ENCODE results near the gene RBBP9. TPM values are rescaled to one million over a fixed set of nuclear protein-coding genes. Genes with fewer than 3 reads are reported as not detected.
A peak's percentile ranks its signal among the peaks of the same experiment; 100 is the strongest.
"Not testable (repeated sequence)": the region's sequence is repeated elsewhere in the genome, so short reads cannot be mapped to it uniquely, and the experiment has no call there.

The RBBP9 gene
- total RNA-seq, 1 experiment from 2014 or later, result 17.8 TPM

DNA sequence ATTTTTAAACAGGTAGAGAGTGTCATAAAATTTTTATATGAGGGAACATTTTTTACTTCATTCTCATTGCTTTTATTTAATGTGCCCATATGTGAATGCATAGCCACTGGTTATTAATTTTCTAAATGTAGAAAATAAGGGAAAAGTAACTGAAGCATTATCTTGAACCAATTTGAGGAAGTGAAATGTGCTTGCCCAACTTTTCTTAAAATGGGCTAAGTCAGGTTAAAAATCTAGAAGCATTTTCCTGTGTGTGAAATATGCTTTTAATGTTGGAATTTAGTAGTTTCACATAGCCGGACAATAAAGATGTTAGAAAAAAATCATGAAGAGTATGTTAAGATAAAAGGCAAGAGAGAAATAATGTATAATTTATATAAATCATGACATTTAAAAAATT lies 14.5 kb upstream of the RBBP9 start:
- DNase-seq (ENCODE audit: low read depth, low spot score), result no peak
- in situ Hi-C loops (cut with HindIII; ENCODE audit: low pct_unique_long_range_greater_than_20kb, low sequenced_read_pairs), result no loop called here

DNA sequence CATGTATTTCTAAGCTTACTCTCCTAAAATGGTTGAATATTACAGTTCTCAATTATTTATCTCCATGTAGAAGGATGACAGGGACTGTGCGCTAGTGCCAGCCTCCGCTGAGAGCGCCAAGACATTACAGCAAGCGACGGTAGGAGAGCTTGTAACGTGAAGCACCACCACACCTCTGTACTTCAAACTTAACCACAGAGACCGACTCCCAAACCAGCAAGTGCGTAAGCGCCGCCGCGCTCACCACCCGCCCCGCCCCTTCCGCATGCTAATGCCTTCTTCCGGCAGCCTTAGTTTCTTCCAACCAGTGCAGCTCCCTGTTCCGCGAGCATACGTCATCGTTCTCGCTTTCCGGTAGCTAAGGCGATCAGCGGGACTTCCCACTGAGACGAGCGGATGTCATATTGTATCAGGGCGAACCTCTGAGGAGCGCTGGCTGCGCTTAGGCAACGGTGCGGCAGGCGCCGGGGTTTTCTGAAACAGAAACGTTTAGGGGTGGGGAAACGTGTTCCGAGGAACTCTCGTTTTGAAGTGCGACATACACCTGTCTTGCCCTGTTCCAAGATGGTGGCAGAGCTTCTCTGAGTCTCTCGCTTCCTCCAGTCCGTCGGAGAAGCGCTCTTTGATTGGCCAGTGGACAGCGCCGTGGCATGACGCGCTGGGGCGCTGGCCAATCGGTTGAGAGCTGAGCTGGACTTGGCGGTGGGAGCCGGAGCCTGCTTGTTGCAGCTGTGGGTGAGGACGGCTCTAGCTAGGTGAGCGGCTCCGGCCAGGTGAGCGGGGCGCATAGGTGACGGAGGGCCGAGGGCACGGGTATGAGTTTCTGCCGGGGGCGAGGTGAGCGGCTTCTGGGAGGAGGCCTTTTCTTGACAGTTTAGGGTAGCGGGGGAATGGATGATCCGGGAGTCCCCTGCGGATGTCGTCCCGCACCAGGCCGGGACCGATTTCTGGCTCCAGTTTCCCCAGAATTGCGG lies 10.5 kb upstream of the RBBP9 start, which contains the start of gene SEC23B:
TSS of gene SEC23B (plus strand) at position 723 of the 974 bp plus-strand sequence. CDS start 2,896 bp downstream, outside the sequence.
- DNase-seq (ENCODE audit: low read depth, low spot score), result peak; percentile 98
- in situ Hi-C loops (cut with HindIII; ENCODE audit: low pct_unique_long_range_greater_than_20kb, low sequenced_read_pairs), result no loop called here

DNA sequence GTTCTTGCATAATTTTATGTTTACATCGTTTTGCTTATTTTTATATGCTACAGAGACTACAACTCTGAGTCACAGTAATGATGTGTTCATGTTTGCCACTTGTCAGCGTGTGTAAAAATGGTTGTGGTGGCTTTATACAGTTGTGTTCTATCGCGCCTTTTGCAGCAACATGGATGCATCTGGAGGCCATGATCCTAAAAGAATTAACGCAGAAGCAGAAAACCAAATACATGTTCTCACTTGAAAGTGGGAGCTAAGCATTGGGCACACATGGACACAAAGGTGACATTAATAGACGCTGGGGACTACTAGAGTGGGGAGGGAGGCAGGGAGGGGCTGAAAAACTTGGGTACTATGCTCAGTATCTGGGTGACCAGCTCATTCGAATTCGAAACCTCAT lies 9.7 kb upstream of the RBBP9 start:
- no peak for DNase-seq (ENCODE audit: low read depth, low spot score)
- in situ Hi-C loops (cut with HindIII; ENCODE audit: low pct_unique_long_range_greater_than_20kb, low sequenced_read_pairs), result no loop called here

DNA sequence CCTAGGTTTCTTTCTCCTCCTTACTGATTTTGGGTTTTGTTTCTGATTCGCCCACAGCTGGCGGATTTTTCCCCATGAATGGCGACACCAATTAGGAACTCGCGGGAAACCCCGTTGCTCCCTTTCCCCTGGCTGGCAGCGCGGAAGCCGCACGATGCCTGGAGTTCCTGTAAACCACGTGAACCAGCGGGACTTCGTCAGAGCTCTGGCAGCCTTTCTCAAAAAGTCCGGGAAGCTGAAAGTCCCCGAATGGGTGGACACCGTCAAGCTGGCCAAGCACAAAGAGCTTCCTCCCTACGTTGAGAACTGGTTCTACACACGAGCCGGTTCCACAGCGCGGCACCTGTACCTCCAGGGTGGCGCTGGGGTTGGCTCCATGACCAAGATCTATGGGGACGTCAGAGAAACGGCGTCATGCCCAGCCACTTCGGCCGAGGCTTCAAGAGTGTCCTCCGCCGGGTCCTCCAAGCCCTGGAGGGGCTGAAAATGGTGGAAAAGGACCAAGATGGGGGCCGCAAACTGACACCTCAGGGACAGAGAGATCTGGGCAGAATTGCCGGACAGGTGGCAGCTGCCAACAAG lies 7.5 kb upstream of the RBBP9 start:
- in situ Hi-C loops (cut with HindIII; ENCODE audit: low pct_unique_long_range_greater_than_20kb, low sequenced_read_pairs), result no loop called here
- no peak for DNase-seq (ENCODE audit: low read depth, low spot score)

DNA sequence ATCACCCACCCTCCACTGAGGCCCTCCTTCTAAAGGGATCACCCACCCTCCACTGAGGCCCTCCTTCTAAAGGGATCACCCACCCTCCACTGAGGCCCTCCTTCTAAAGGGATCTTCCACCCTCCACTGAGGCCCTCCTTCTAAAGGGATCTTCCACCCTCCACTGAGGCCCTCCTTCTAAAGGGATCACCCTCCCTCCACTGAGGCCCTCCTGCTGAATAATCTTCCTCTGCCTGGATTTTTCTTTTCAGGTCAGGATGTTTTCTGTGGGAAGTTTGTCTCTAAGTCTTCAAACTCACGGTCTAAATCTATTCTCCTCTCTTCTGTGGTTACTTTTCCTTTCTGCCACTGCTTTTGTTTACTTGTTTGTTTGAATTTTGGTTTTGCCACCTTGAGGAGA lies 4.6 kb upstream of the RBBP9 start:
- DNase-seq (ENCODE audit: low read depth, low spot score); in situ Hi-C loops (cut with HindIII; ENCODE audit: low pct_unique_long_range_greater_than_20kb, low sequenced_read_pairs): not testable (repeated sequence)

DNA sequence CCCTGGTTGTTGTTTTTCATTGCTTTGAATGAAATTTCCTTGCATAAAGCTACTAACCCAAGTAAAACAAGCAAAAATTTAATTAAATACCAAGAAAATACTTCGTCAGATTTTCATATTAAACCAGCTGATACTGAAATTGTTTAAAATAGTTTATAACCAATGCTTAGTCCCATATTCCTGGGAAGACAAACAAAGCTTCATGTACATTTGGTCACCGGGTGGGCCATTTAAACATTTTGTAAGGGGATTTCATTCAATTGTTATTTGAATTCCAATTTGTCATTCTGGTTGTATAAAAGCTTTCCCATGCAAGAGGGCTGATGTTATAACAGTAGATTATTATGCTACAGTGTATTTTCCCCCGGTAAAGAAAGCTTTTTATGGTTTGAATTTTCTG lies 578 bp upstream of the RBBP9 start:
- DNase-seq (ENCODE audit: low read depth, low spot score), result no peak
- in situ Hi-C loops (cut with HindIII; ENCODE audit: low pct_unique_long_range_greater_than_20kb, low sequenced_read_pairs), result no loop called here

DNA sequence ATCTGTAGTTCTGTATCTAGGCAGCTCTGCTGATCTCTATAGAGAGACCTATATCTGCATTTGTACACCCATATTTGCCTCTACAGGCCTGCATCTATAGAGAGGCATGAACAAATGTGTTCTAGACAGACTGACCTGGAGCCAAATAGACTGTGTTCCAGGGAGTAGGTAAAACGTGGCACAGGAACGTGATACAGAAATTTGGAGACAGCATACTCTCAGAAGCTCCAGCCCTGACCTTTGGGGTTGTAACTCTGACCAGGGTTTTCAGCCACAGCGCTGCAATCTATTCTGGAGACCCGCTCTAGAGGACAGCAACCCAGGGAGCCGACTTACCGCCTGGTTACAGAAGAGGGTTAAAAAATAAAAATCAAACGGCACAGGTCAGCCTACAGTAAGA lies 983 bp downstream of the RBBP9 start:
- in situ Hi-C loops (cut with HindIII; ENCODE audit: low pct_unique_long_range_greater_than_20kb, low sequenced_read_pairs), result no loop called here
- DNase-seq (ENCODE audit: low read depth, low spot score), result no peak

DNA sequence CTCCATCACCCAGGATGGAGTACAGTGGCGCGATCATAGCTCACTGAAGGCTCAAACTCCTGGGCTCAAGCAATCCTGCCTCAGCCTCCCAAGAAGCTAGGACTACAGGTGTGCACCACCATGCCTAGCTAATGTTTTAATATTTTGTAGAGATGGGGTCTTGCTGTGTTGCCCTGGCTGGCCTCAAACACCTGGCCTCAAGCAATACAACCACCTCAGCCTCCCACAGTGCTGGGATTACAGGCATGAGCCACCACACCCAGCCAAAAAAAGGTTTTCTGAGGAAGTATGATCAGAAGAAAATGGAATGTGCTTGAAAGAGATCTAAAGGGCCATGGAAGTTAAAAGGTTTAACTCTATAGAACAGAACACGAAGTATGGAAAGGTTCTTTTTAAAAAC lies 8.7 kb downstream of the RBBP9 start:
- DNase-seq (ENCODE audit: low read depth, low spot score), result no peak
- in situ Hi-C loops (cut with HindIII; ENCODE audit: low pct_unique_long_range_greater_than_20kb, low sequenced_read_pairs), result no loop called here

DNA sequence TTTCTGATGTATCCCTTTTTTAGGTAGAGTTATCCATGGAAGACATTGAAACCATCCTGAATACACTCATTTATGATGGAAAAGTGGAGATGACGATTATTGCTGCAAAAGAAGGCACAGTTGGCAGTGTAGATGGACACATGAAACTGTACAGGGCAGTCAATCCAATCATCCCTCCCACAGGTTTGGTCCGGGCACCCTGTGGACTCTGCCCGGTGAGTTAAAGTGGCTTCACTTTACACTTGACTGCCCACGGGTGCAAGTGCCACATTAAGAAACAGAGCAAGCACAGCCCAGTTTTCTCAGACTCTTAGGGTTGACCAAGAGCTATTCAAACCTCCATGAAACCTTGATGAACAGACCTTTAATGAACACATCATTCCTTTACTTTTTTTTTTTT lies 15.4 kb downstream of the RBBP9 start:
- in situ Hi-C loops (cut with HindIII; ENCODE audit: low pct_unique_long_range_greater_than_20kb, low sequenced_read_pairs), result no loop called here
- no peak for DNase-seq (ENCODE audit: low read depth, low spot score)

DNA sequence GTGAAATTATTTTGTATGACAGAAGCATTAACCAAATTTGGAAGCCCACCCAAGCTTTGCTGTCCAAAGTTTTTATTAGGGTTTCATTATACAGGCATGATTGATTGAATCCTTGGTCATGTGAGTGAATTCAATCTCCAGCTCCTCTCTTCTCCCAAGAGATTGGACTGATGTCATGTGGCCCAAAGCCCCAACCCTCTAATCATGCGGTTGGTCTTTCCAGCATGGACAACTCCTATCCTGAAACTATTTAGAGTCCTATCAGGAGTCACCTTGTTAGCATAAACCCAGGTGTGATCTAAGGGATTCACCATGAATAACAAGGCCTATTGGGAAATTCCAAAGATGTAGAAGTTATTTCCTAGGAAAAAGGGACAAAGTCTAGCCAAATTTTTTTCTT lies 19.2 kb downstream of the RBBP9 start:
- in situ Hi-C loops (cut with HindIII; ENCODE audit: low pct_unique_long_range_greater_than_20kb, low sequenced_read_pairs), result no loop called here
- DNase-seq (ENCODE audit: low read depth, low spot score), result peak; percentile 25

DNA sequence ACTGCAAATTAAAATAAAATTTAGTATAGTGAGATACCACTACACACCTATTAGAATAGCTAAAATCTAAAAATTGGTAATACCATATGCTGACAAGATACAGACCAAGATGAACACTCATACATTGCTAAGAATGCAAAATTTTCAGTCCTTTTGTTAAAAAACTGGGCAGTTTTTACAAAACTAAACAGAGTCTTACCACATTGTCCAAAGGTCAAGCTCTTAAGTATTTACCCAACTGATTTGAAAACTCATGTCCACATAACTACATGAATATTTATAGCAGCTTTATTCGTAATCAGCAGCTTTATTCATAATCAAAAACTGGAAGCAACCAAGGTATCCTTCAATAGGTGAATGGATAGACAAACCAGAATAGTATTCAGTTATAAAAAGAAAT lies 19.8 kb downstream of the RBBP9 start:
- DNase-seq (ENCODE audit: low read depth, low spot score), result no peak
- in situ Hi-C loops (cut with HindIII; ENCODE audit: low pct_unique_long_range_greater_than_20kb, low sequenced_read_pairs), result no loop called here

DNA sequence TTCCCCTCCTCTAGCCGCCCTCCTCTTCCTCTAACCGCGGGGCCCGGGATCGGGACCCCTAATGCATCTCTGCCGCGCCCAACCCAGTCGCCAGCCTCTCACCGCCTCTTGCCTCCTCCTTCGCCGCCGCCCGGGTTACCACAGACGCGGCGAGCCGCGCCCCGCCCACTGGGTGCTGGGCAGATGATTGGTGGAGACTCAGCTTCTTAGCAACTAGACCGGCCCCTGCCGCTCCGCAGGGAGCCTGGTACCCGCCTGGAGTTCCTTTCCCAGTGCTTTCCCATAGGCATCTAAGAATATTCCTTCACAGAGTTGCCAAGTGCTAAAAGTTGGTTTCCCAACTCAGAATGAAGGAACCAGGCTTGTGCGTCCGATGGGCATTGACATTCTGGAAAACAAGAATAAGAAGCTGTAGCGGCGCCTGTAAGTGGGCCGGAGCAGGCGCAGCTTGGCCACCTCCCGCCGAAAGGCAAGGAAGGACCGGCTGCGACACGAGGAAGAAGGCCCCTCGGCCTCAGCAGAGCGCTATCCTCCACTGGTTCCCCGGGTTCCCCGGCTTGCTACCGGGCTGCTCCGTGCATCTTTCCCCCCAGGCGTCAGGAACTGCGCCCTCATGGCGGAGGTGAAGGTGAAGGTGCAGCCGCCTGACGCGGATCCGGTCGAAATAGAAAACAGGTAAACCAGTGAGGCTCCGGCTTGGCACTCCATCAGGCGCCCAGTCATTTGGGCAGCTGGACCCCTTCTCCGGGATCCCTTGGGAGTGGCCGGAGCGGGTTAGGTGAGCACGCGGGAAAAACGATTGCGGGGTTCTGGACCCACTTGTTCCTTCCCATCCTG lies 29.9 kb downstream of the RBBP9 start, which contains the start of the genes DZANK1 and POLR3F:
TSS of gene DZANK1 (minus strand) at position 137 of the 837 bp plus-strand sequence. CDS start 1,672 bp downstream, outside the sequence.
TSS of gene POLR3F (plus strand) at position 497 of the 837 bp plus-strand sequence. CDS start at position 614, 117 bp downstream.
- in situ Hi-C loops (cut with HindIII; ENCODE audit: low pct_unique_long_range_greater_than_20kb, low sequenced_read_pairs), result no loop called here
- DNase-seq (ENCODE audit: low read depth, low spot score), result peak; percentile 97

DNA sequence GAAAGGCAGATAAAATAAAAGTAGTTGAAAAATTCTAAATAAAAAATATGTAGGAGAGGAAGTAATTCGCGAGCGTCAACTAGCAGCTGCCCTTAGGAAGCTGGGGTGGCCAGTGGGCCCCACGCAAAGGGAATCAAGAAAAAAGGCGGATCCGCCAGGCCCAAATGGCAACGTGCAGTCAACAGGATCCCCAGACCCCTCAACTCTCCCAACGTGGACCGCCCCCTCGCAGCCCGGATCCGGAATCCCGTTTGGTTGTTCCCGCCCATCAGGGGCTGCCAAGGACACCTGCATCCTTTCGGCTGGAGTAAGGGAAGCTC lies 30.5 kb downstream of the RBBP9 start:
- in situ Hi-C loops (cut with HindIII; ENCODE audit: low pct_unique_long_range_greater_than_20kb, low sequenced_read_pairs), result no loop called here
- DNase-seq (ENCODE audit: low read depth, low spot score), result no peak

DNA sequence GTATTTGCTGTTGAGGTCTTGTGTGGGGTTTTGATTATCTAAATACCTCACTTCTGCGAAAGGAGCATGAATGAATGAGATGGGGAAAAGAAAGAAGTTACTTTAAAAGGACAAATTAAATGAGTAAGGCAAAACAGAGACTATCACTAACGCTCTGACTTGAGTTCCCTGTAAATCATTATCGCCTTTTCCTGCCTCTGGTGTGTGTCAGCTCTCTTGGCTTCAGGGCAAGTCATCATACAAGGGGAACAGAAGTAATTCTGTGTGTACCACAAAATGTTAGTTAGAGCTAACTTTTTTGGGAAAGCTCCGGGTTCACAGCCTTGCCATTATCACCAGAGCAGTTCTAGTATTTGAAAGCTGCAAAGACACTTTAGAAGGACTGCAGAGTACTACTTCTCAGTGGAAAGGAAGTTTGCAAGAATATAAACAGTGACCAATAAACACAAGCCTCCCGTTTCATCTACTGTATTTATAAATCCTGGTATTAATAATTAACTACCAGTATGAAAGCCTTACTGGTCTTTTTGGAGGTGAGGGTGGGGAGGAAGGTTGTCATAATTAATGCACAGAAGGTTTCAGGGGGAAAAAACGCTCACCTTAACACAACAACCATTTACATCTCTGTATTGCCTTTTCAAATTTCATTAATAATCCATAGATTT lies 31.4 kb downstream of the RBBP9 start:
- no peak for DNase-seq (ENCODE audit: low read depth, low spot score)
- in situ Hi-C loops (cut with HindIII; ENCODE audit: low pct_unique_long_range_greater_than_20kb, low sequenced_read_pairs), result no loop called here

DNA sequence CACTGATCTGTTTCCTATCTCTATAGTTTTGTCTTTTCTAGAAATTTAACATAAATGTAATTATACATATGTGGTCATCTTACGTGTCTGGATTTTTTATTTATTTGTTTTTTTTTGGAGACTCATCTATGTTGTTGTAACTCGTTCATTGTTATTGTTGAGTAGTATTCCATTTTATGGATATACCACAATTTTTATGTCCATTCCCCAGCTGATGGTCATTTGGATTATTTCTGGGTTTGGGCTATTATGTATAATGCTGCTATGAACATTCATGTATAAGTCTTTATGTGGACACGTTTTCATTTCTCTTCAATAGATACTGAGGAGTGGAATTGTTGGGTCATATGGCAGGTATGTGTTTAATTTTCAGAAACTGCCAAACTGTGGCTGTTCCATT lies 40.4 kb downstream of the RBBP9 start:
- in situ Hi-C loops (cut with HindIII; ENCODE audit: low pct_unique_long_range_greater_than_20kb, low sequenced_read_pairs), result no loop called here
- no peak for DNase-seq (ENCODE audit: low read depth, low spot score)

DNA sequence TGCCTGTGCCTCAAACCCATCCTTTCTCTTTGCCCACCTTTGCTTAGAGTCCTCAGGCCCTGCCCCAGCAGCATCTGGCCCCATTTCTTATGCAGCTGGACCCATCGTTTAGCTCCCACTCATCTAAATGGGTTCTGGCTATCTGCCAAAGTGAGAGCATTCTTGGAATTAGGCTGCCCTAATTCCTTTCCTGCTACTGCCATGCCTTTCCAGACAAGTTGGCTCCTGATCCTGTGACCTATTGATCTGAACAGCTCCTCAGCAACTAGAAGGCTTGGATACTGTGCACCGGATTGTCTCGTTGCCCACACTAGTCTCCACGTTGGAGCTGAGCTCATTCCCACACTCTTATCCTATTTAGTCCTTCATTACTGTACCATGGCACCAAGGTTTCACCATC lies 53.1 kb downstream of the RBBP9 start:
- no peak for DNase-seq (ENCODE audit: low read depth, low spot score)
- in situ Hi-C loops (cut with HindIII; ENCODE audit: low pct_unique_long_range_greater_than_20kb, low sequenced_read_pairs), result no loop called here

DNA sequence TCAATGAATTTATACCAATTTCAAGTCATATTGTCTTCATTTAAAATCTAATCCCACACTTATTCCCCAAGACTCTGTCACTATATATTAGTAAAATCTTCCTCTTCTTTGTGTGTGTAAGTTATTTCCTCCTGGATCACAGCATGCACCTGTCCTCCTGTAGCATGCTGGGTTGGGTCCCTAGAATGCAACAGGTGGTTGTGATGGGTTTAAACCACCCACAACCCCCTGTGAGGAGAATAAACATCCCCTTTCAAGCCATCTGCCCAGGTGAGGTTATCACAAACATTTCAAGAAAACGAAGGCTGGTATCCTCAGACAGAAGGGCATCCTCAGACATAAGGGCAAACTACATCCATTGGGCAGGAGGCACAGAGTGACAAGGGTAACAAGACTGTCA lies 56.6 kb downstream of the RBBP9 start:
- DNase-seq (ENCODE audit: low read depth, low spot score), result no peak
- in situ Hi-C loops (cut with HindIII; ENCODE audit: low pct_unique_long_range_greater_than_20kb, low sequenced_read_pairs), result no loop called here

DNA sequence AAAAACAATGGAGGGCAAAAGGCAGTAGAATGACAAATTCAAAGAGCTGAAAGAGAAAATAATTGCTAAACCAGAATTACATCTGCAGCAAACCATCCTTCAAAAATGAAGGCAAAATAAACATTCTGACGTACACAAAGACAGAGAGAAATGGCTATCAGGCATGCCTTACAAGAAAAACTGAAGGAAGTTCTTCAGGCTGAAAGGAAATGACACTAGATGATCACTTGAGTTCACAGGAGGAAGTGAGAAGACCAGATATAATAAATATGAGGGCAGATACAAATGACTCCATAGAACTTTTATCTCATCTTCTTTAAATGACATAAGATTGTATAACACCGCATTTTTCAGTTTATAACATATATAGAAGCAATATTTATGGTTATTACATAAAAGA lies 60.2 kb downstream of the RBBP9 start:
- in situ Hi-C loops (cut with HindIII; ENCODE audit: low pct_unique_long_range_greater_than_20kb, low sequenced_read_pairs), result no loop called here
- DNase-seq (ENCODE audit: low read depth, low spot score), result no peak

Data from SK-MEL-5 (cell line).